Left ventricle myocardium superior (tissue), 1 donor: Measurements from ENCODE around the gene COL11A2. TPM values are rescaled to one million over a fixed set of nuclear protein-coding genes. Genes with fewer than 3 reads are reported as not detected.

Experiments used
- ATAC-seq: fragments of 200-7000 bp; cut with Tn5 transposase; one replicate; pipeline ENCODE4 v1.9.1; 2020; ENCODE audit warnings: mild to moderate bottlenecking, moderate library complexity
- DNase-seq: peaks from one replicate; pipeline ENCODE4 v3.0.0-alpha.2; 2020
- intact Hi-C: fragments of 100-400 bp; cut with micrococcal nuclease; formaldehyde crosslinking; loops from one replicate; pipeline ENCODE4 v1.11.0; 2022
- total RNA-seq: library from RNA; stranded (reverse); fragmentation: NEBNext Ultra II Directional; extraction: Animal tissue kit (Norgen Biotek cat#: 25700); gene quantifications from one replicate; pipeline ENCODE4 v1.2.1, GENCODE V29; 2021
- donor health status: DM: no; HTN: yes; CAD: no; lungs with severe emphysema.

The COL11A2 gene
- total RNA-seq, 1 donor from 2014 or later, result 1.9 TPM

DNA sequence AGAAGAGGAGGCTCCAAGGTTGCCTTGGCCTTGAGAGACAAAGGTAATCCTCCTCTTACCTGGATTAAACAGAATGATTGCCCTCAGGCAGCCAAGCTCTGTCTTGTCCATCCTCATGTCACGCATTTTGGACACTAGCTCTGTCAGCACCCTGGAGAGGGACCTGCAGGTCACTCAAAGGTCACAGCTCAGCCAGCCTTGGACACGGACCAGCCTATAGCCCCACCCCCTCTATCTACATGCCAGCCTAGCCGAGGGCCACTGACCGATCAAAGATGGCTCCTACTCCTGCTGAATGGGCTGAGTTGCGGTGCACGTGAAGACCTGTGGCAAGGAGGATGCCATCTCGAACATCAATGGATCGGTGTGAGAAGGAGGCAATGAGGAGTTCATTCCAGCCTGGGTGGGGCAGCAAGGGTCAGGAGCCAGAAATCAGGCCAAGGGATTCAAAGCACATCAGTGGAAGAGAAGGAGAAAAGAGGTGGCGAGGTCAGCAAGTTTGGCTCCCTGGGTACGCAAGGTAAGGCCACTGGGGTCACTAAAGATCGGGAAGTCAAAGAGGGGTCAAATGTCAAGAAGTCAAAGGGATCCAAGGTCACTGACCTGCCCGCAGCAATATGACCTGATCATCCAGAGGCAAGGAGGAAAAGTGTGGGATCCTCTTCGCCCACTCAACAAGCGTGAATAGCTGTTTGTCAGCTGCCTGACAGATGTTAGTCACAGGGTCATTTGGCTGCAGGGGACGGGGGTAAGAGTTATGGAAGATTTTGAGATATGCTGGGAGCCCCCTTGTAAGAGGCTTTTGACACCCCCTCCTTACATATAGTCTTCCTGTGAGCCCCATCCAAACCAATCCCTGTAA is 3.3 kb upstream of the COL11A2 start:
- ATAC-seq (no peak), DNase-seq (no peak)
- intact Hi-C loops, result no loop called here

DNA sequence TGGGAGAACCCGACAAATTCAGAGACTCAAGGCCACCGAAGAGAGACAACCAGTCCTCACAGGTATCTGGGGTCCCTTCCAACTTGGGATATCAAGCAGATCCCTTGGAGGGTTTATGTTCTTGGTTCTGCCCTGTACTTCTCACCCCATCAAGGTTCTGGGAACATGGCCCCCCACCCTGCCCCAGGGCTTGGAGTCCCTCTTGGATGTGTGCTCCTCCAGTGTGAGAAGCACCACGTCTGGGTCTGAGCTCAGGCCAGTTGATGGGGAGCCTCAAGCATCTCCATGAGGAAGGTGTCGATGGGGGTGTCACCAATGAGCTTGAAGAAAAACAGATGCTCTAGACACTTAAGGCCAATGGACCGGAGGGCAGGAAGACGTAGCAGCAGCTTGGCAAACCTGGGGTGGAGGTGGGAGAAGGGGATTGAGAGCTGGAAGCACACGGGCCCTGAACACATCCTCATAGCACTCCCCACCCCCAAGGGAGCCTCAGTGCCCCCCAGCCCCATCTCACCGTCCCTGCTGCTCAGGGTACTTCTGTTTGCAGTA is 2.2 kb upstream of the COL11A2 start:
- DNase-seq, result no peak

DNA sequence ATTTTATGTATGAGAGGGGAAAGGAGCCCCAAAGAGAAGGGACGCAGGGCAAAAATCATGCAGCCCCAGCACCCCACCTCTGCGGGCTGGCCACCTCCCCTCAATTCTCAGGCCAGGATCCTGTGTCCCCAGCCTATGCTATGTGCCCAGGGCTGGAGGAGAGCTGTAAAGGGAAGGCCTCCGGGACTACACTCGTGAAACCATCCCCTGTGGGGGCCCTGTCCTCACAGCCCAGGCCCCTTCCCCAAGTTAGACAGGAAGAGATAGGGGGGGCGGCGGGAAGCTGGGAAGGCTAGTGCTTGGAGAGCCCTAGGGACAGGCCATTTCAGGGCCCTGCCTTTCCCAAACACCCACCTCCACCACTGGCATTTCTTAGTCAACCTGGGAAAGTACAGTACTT is 1.4 kb upstream of the COL11A2 start:
- no peak for DNase-seq
- no peak for ATAC-seq
- intact Hi-C loops, result no loop called here

More for the DNA sequence above, 2.2 kb upstream of the COL11A2 start:
- no peak for ATAC-seq
- intact Hi-C loops, result no loop called here

GRCh38 chr6:33192671-33193602 is 670 bp upstream of the COL11A2 start:
- intact Hi-C loops, result no loop called here
- DNase-seq (peak; percentile 67), ATAC-seq (peak; percentile 43)

DNA sequence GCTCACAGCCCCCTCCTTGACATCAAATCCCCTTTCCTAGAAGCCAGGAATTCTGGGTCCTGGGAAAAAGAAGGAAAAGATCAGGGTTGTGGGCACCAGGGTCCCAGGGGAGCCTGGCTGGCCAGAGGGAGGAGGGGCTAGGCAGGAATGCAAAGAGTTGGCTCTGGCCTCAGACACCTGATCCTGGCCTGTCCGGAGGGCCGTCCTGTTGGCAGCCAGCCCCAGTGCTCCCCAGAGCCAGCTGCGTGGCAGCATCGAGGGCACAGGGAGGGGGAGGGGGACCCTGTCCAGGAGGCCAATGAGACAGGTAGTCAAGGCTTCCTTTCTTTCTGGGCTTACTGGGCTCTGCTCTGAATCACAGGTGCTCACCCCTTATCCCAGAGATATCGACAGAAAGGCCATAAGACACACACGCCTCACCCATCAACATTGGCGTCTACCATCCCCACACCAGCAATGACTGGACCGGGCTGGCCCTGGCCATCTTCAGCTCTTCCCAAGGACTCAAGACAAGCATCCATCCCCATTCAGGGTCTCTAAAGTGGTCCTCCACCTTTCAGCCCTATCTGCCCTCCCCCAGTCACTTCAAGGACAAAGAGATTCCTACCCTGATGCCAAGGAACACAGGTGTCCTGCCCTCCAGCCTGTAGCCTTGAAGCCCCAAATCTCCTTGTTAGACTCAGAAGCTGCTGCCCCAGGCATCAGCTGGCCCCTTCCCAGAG is 723 bp downstream of the COL11A2 start:
- peak; percentile 40 for ATAC-seq
- intact Hi-C loops, result no loop called here
- peak; percentile 69 for DNase-seq

DNA sequence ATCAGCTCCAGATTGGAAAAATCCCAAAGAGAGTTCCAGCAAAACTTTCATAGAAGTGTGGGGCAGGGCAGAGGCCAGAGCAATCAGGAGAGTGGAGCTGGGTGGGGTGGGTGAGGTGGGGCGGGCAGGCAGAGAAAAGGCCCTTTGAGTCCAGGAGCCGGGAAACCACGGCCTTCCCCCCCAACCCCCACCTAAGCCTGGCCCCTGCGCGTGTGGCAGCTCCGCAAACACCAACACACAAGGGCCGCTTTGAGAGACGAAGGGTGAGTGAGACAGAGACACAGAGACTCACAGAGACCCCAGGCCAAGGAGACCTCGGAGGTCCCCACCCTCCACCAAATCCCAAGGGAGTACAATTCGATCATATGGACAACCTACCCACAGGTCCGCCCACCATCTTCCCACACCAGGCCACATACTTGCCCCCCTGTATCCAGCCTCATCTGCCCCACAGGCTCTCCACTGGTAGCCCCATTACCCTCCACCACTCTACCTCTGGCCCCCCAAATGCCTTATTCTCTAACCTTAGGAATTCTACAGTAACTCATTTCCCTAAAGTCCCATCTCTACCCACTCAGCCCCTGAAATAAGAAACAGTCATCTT is 1.7 kb downstream of the COL11A2 start:
- no peak for ATAC-seq
- no peak for DNase-seq
- intact Hi-C loops, result no loop called here

DNA sequence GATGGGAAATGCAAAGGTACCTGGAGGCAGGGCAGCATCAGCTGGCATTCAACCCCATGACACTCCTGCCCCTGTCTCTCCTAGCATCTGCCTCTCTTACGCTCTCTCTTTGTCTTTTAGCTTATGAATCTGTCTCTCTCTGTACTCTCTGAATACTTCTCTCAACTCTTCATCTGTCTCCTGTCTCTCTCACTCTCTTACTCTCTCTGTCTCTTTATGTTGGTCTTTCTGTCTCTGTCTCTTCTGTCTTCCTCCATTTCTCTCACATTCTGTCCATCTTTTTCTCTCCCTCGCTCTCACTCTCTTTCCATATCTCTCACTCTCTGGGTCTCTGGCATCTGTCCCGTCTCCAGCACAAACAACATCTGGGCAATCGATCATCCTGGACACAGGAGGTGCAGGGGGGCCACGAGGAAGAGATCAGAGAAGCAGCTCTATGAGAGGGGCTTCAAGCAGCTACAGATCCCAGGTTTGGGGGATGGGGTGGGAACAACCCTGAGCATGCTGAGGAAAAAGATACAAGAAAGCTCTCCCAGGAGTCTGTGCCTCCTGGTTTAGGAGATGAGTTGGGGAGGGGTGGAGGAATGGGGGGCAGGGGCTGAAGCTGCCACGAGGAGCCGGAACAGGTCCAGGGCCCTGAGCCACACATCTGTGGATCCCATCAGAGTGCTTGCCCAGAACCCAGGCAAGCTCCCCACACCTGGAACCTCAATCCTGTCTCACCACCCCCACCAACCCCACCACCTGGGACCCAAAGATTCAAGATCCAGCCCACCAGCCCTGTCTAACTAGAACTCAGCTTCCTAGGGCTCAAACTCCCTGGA is 2.4 kb downstream of the COL11A2 start:
- intact Hi-C loops, result no loop called here
- ATAC-seq, result no peak
- no peak for DNase-seq

- intact Hi-C loops, result no loop called here
- DNase-seq, result no peak
- no peak for ATAC-seq
Measured at GRCh38 chr6:33189164-33189563, 3.1 kb downstream of the COL11A2 start.

- no peak for ATAC-seq
Measured at GRCh38 chr6:33187809-33188208, 4.5 kb downstream of the COL11A2 start.

GRCh38 chr6:33185654-33186187 is 6.5 kb downstream of the COL11A2 start:
- no peak for DNase-seq
- no peak for ATAC-seq
- intact Hi-C loops, result no loop called here

More at GRCh38 chr6:33187809-33188208, 4.5 kb downstream of the COL11A2 start:
- no peak for DNase-seq
- intact Hi-C loops, result no loop called here

DNA sequence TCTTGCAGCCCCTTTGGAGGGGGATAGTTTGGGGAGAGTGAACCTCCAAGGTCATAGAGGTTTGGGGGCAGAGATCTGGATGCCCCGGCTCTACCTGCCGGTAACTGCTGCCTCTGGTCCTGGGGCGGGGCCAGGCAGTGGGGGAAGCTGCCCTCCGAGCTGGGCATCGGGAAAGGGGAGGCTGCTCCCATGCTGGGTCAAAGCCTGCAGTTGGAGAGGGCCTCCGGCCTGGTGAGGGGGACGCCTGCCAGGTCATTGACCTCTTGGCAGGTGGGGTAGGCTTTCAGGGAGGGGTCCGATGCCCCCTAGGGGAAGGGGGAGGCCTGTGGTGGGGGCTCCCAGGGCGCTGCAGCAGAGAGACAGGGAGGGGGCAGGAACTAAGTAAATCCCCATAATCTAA is 7.1 kb downstream of the COL11A2 start:
- ATAC-seq (no peak), DNase-seq (no peak)
- intact Hi-C loops, result no loop called here

DNA sequence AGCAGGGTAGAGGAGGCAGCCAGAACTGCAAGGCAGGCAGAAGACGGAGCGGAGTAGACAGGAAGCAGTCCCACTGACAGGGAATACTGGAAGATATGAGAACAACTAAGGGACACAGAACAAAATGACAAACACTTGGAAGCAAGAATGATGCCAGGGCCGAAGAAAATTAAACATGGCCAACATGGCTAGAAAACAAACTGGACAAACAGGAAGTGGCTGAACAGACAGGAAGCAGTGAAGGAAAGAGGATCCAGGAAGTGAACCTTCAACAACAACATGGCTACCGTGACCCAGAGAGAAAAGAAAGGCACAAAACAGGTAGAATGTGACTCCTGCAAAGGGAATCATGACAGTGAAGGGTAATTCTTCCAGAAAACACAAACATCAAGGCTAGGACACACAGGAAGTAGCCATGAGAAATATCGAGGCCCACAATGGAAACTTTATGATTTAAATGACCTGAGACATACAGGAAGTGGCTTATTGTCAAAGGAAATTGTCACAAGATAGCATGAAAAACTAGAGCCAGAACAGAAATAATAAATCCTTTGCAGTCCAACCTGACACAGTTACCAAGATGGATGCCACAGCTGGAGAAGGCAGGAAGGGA is 9.1 kb downstream of the COL11A2 start:
- no peak for ATAC-seq
- no peak for DNase-seq
- intact Hi-C loops, result no loop called here

DNA sequence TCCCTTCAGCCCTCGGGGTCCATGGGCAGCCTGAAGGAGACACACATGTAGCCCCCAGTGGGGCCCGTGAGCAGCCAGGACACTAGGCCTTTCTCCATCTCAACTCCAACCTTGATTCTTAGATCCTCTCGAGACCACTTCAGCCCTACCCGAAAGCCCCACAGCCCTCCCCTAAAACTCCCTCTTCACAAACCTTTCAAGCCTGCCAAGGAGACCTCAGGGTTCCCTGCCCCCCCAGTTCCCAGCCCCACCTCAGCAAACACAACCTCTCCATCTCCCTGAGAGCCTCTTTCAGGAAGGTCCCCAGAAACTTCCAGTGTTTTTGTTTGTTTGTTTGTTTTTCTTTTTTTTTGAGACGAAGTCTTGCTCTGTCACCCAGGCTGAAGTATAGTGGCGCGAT is 11.1 kb downstream of the COL11A2 start:
- intact Hi-C loops, result no loop called here
- DNase-seq (no peak), ATAC-seq (no peak)

GRCh38 chr6:33178755-33179475 is 13.4 kb downstream of the COL11A2 start:
- no peak for ATAC-seq
- intact Hi-C loops, result no loop called here
- DNase-seq, result no peak

DNA sequence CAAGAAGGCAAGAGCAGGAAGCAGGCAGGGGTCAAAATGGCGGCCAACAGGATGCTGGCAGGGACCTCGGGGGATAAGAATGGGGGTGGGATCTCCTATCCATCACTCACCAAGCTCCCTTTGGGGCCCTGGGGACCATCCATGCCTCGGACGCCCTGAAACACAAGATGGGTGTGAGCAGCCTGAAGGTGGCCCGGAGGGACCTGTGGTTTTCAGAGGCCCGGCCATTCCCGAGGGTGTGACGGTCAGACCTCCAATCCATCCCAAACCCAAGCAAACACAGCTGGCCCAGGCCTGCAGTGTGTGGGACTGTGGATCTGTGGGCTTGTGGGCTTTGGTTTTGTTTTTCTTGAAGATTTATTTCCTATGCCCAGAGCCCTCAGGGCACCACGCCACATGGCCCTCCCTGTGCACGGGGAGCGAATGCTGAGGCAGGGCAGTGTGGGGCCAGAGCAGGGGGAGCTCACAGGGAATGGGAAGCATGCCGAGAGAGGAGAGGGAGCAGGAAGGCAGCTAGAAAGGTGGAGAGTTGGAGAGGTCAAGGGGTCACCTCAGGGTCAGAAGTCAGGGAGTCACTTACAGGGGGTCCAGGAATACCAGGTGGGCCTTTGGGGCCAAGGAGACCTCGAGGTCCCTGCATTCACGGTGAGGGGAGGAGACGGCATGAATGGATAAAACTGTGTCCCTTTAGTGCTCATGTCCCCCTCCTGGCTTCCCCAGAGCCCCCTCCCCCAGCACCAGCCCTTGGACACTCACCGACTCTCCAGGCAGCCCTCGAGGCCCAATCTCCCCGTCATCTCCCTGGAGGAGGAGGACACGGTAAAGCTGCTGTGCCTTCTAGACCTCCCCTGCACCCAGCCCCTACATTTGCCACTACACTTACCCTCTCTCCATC is 14.5 kb downstream of the COL11A2 start:
- DNase-seq (no peak), ATAC-seq (no peak)
- intact Hi-C loops, result no loop called here

GRCh38 chr6:33176906-33177305 is 15.4 kb downstream of the COL11A2 start:
- intact Hi-C loops, result no loop called here
- DNase-seq (no peak), ATAC-seq (no peak)
